Gastroesophageal sphincter (tissue), 4 donors: Measurements from ENCODE around the gene NME4. TPM values are rescaled to one million over a fixed set of nuclear protein-coding genes. Genes with fewer than 3 reads are reported as not detected.
"Not testable (repeated sequence)": the region's sequence is repeated elsewhere in the genome, so short reads cannot be mapped to it uniquely, and the experiment has no call there.

ENCODE experiments used
- ATAC-seq: fragments of 150-250 bp; one replicate; pipeline ENCODE4 v1.9.1; 2016; ENCODE audit warnings: mild to moderate bottlenecking, moderate library complexity
- H3K27ac ChIP-seq, 4 donors: fragments of 200-600 bp; sonication (generic) in 3 of 4; 1 replicate in 3 of 4; 2 replicates in 1 of 4; pipeline ENCODE4 v1.5.1; 2016 to 2019
- H3K27me3 ChIP-seq: fragments of 200-600 bp; sonication (generic); one replicate; pipeline ENCODE4 v1.5.1; 2019
- H3K36me3 ChIP-seq, 2 donors: fragments of 200-600 bp; sonication (generic); one replicate each; pipeline ENCODE4 v1.5.1; 2019; ENCODE audit warnings: control low read depth in 1 of 2
- H3K4me1 ChIP-seq, 3 donors: fragments of 200-600 bp; sonication (generic); 1 replicate in 2 of 3; 2 replicates in 1 of 3; pipeline ENCODE4 v1.5.1; 2016 to 2019; ENCODE audit warnings: control low read depth in 2 of 3
- H3K4me3 ChIP-seq, 2 donors: fragments of 200-600 bp; sonication (generic); one replicate each; pipeline ENCODE4 v1.5.1; 2019; ENCODE audit warnings: mild to moderate bottlenecking in 1 of 2, moderate library complexity in 1 of 2
- H3K9me3 ChIP-seq, 3 donors: fragments of 200-600 bp; sonication (generic); one replicate each; pipeline ENCODE4 v1.5.1; 2017 to 2019; ENCODE audit warnings: control low read depth in 2 of 3
- CTCF ChIP-seq, 4 experiments: fragments of 200-600 bp in 2 of 4; fragments of 450-650 bp in 2 of 4; sonication (generic) in 1 of 4; IDR thresholded peaks; one replicate each; pipeline ENCODE4 v1.5.1; 2017 to 2019; ENCODE audit warnings: antibody characterized with exemption in 4 of 4, mild to moderate bottlenecking in 2 of 4, moderate library complexity in 2 of 4
- EP300 ChIP-seq: sonication (generic); formaldehyde crosslinking; IDR thresholded peaks from one replicate; pipeline ENCODE4 v1.6.1; 2017; ENCODE audit warnings: antibody characterized with exemption, mild to moderate bottlenecking
- POLR2A ChIP-seq, 2 donors: fragments of 450-650 bp; IDR thresholded peaks; one replicate each; pipeline ENCODE4 v1.6.1; 2017; ENCODE audit warnings: antibody characterized with exemption in 2 of 2, mild to moderate bottlenecking in 2 of 2, moderate library complexity in 1 of 2
- POLR2AphosphoS5 ChIP-seq: sonication (generic); formaldehyde crosslinking; IDR thresholded peaks from one replicate; pipeline ENCODE4 v1.6.1; 2017; ENCODE audit warnings: antibody characterized with exemption
- WGBS, 2 donors: methylation state at CpG; one replicate each; pipeline ENCODE4 v1.1.5; 2018; ENCODE audit warnings: low coverage in 1 of 2; 5-methylcytosine and 5-hydroxymethylcytosine counted together
- total RNA-seq, 4 donors: library from RNA; depleted of rRNA; stranded (reverse); fragments of >200 nt; gene quantifications; one replicate each; pipeline ENCODE4 v1.1.0, GENCODE V29; 2016

The NME4 gene
- 100 to 1,000 TPM in 3 of 4 donors, 10 to 100 TPM in 1; 61.1 to 169 (median 136) TPM for total RNA-seq

GRCh38 chr16:397135-397661, at the start of gene NME4:
Gene NME4 (plus strand): TSS chr16:397199. CDS start chr16:397223, 24 bp downstream.
- Histone ChIP-seq H3K36me3 (peaks cover 0 to 12% of the 10 kb centered on the region in 2 donors), H3K27me3 (no peaks in the 10 kb centered on the region), H3K27ac (peak within 1 kb of the TSS; percentile 64 to 94 (median 92)), H3K4me1 (peaks cover 0 to 50% (median 9%) of the 10 kb centered on the region in 3 donors), H3K4me3 (peak within 1 kb of the TSS; percentile 51 to 83), H3K9me3 (no peaks in the 10 kb centered on the region)
- TF ChIP-seq POLR2A (IDR thresholded peaks at IDR 0.05) (peak; percentile 17 to 56), CTCF (IDR thresholded peaks at IDR 0.05) (no peak), POLR2AphosphoS5 (no peak), EP300 (no peak)
- 0% methylated on average over 4 to 16 of the region's 75 CpGs for WGBS, 2 donors
- ATAC-seq: no peak

- peaks cover 0 to 55% of the 10 kb centered on the region in 2 donors for H3K36me3 ChIP-seq
- H3K9me3 ChIP-seq: no peaks in the 10 kb centered on the region
- WGBS, 2 donors: 98 to 100% methylated on average over 1 to 6 of the region's 6 CpGs
- H3K27me3 ChIP-seq: no peaks in the 10 kb centered on the region
- H3K4me1 ChIP-seq: peaks cover 0 to 19% (median 9%) of the 10 kb centered on the region in 3 donors
- TF ChIP-seq EP300 (no peak), CTCF (IDR thresholded peaks at IDR 0.05) (no peak), POLR2A (IDR thresholded peaks at IDR 0.05) (no peak), POLR2AphosphoS5 (no peak)
- no peak overlapping the region for H3K27ac ChIP-seq
- no peak for ATAC-seq
- H3K4me3 ChIP-seq: no peak overlapping the region
Observed at GRCh38 chr16:347203-347602, 49.8 kb upstream of the NME4 start.

- 94% methylated on average over 4 of the region's 10 CpGs; no CpG with 5 or more reads in 1 of the 2 donors for WGBS, 2 donors
- H3K36me3 ChIP-seq: peaks cover 0 to 45% of the 10 kb centered on the region in 2 donors
- not testable (repeated sequence) for H3K27ac ChIP-seq, H3K9me3 ChIP-seq, H3K4me3 ChIP-seq, H3K27me3 ChIP-seq, ATAC-seq
- H3K4me1 ChIP-seq: peaks cover 0 to 25% (median 13%) of the 10 kb centered on the region in 3 donors
Observed at GRCh38 chr16:348495-348894, 48.5 kb upstream of the NME4 start.

- no peaks in the 10 kb centered on the region for H3K27me3 ChIP-seq
- ATAC-seq: no peak
- H3K36me3 ChIP-seq: peaks cover 0 to 42% of the 10 kb centered on the region in 2 donors
- H3K27ac ChIP-seq: no peak overlapping the region
- H3K4me1 ChIP-seq: peaks cover 0 to 27% (median 13%) of the 10 kb centered on the region in 3 donors
- H3K4me3 ChIP-seq: no peak overlapping the region
- no peak for TF ChIP-seq POLR2AphosphoS5
- no peak for TF ChIP-seq POLR2A (IDR thresholded peaks at IDR 0.05)
- no peaks in the 10 kb centered on the region for H3K9me3 ChIP-seq
- 83 to 91% methylated on average over 4 to 5 of the region's 7 CpGs for WGBS, 2 donors
Observed at GRCh38 chr16:349211-349610, 47.8 kb upstream of the NME4 start.

GRCh38 chr16:350203-350602, 46.8 kb upstream of the NME4 start:
- WGBS, 2 donors: 70 to 86% methylated on average over 4 to 8 of the region's 8 CpGs
- no peaks in the 10 kb centered on the region for H3K9me3 ChIP-seq
- H3K36me3 ChIP-seq: peaks cover 0 to 32% of the 10 kb centered on the region in 2 donors
- ATAC-seq: no peak
- no peak overlapping the region for H3K27ac ChIP-seq
- TF ChIP-seq POLR2A (IDR thresholded peaks at IDR 0.05) (no peak), POLR2AphosphoS5 (no peak), CTCF (IDR thresholded peaks at IDR 0.05) (no peak)
- H3K27me3 ChIP-seq: no peaks in the 10 kb centered on the region
- peaks cover 0 to 27% (median 13%) of the 10 kb centered on the region in 3 donors for H3K4me1 ChIP-seq
- no peak overlapping the region for H3K4me3 ChIP-seq

GRCh38 chr16:351804-352520, 45.0 kb upstream of the NME4 start:
- ATAC-seq: peak; percentile 41
- Histone ChIP-seq H3K27me3 (no peaks in the 10 kb centered on the region), H3K9me3 (no peaks in the 10 kb centered on the region), H3K4me3 (peak overlapping the region; percentile 74 to 83), H3K36me3 (peaks cover 0 to 14% of the 10 kb centered on the region in 2 donors), H3K27ac (peak overlapping the region in 3 of 4 donors; percentile 83 to 88 (median 84)), H3K4me1 (peaks cover 0 to 27% (median 13%) of the 10 kb centered on the region in 3 donors)
- TF ChIP-seq POLR2AphosphoS5: no peak
- TF ChIP-seq POLR2A (IDR thresholded peaks at IDR 0.05): no peak
- no peak for TF ChIP-seq EP300
- no peak for TF ChIP-seq CTCF (IDR thresholded peaks at IDR 0.05)
- WGBS, 2 donors: 0% methylated on average over 2 to 9 of the region's 95 CpGs
